ENCODE results near the gene PDLIM7.

- TF ChIP-seq REST (IDR thresholded peaks at IDR 0.05; ENCODE audit: borderline replicate concordance), result no peak
- no peak for TF ChIP-seq RAD21 (conservative IDR thresholded peaks at IDR 0.05)
- TF ChIP-seq EP300 (conservative IDR thresholded peaks at IDR 0.05; ENCODE audit: poor library complexity, severe bottlenecking), result no peak
Observed at GRCh38 chr5:177435847-177436536, 61.4 kb downstream of the PDLIM7 start.

Measured in neural cell (in vitro differentiated cells).